K562 (cell line): Measurements from ENCODE around the gene ZFP69B. TPM values are rescaled to one million over a fixed set of nuclear protein-coding genes. Genes with fewer than 3 reads are reported as not detected.
A peak's percentile ranks its signal among the peaks of the same experiment; 100 is the strongest.

ENCODE experiments used
- AFF4 ChIP-seq: sonication (generic); formaldehyde crosslinking; IDR thresholded peaks from 2 replicates; pipeline ENCODE4 v1.8.0; 2023; ENCODE audit warnings: mild to moderate bottlenecking, missing genetic modification reagents
- ARID1B ChIP-seq: fragments of 450-650 bp; IDR thresholded peaks from 2 replicates; pipeline ENCODE4 v1.6.1; 2016; ENCODE audit warnings: antibody characterized with exemption, mild to moderate bottlenecking, inconsistent platforms
- CBX2 ChIP-seq: fragments of 200-600 bp; sonication (generic); IDR thresholded peaks from one replicate; pipeline ENCODE4 v1.6.1; 2012; ENCODE audit warnings: mild to moderate bottlenecking, low read length, inconsistent platforms; ENCODE audit not compliant: insufficient read depth, poor library complexity, severe bottlenecking
- CEBPB ChIP-seq: fragments of 450-650 bp; IDR thresholded peaks from 2 replicates; pipeline ENCODE4 v1.6.1; 2016; ENCODE audit warnings: missing genetic modification characterization, missing compliant biosample characterization
- FOXM1 ChIP-seq, 2 experiments: fragments of 450-650 bp in 1 of 2; sonication (generic) in 1 of 2; formaldehyde crosslinking in 1 of 2; IDR thresholded peaks; 2 replicates each; pipeline versions ENCODE4 v1.6.1 to v1.9.0; 2017 to 2022; ENCODE audit warnings: low read depth in 2 of 2, mild to moderate bottlenecking in 2 of 2, missing genetic modification reagents in 1 of 2, moderate library complexity in 1 of 2
- JUNB ChIP-seq: fragments of 450-650 bp; formaldehyde crosslinking; conservative IDR thresholded peaks from 2 replicates; pipeline ENCODE4 v1.4.0; 2020; ENCODE audit warnings: mild to moderate bottlenecking
- MAFK ChIP-seq: IDR thresholded peaks from 2 replicates; pipeline ENCODE4 v1.6.1; 2011; ENCODE audit warnings: low read length, improper control_type of control experiment
- NFRKB ChIP-seq: fragments of 450-650 bp; IDR thresholded peaks from 2 replicates; pipeline ENCODE4 v1.6.1; 2016; ENCODE audit warnings: low read depth
- SMARCE1 ChIP-seq: fragments of 450-650 bp; IDR thresholded peaks from 2 replicates; pipeline ENCODE4 v1.7.1; 2016; ENCODE audit warnings: mild to moderate bottlenecking
- TCF15 ChIP-seq: fragments of 250-450 bp; sonication (Bioruptor Pico); IDR thresholded peaks from 2 replicates; pipeline ENCODE4 v1.8.0; 2022; ENCODE audit warnings: moderate library complexity, mild to moderate bottlenecking, inconsistent platforms
- ZBTB49 ChIP-seq: sonication (generic); formaldehyde crosslinking; IDR thresholded peaks from 2 replicates; pipeline ENCODE4 v1.8.0; 2022; ENCODE audit warnings: missing genetic modification reagents, mild to moderate bottlenecking, borderline replicate concordance
- ZNF197 ChIP-seq: fragments of 200-800 bp; sonication (Bioruptor generic); IDR thresholded peaks from 2 replicates; pipeline ENCODE4 v1.6.1; 2016; ENCODE audit warnings: low read depth, missing genetic modification characterization, missing compliant biosample characterization
- ZNF354B ChIP-seq: fragments of 250-450 bp; sonication (Bioruptor Pico); IDR thresholded peaks from 2 replicates; pipeline ENCODE4 v1.4.0; 2020
- polyA plus RNA-seq, 8 experiments: library from polyadenylated mRNA; depleted of rRNA in 4 of 8; stranded (reverse) in 5 of 8; unstranded in 3 of 8; fragments of >200 nt; fragmentation: Nextera tagmentation in 2 of 8; fragmentation: Illumina TruSeq in 1 of 8; extraction: Ambion mirVana in 2 of 8; extraction: Trizol in 1 of 8; gene quantifications; 2 replicates each; pipeline versions ENCODE4 v1.2.1 to v1.2.3, GENCODE V29; 2011 to 2014; ENCODE audit warnings: inconsistent platforms in 1 of 8, missing spikeins in 1 of 8
- total RNA-seq, 7 experiments: library from RNA; depleted of rRNA in 6 of 7; stranded (reverse); fragments of >200 nt in 6 of 7; fragmentation: Illumina TruSeq in 2 of 7; extraction: Trizol in 2 of 7; gene quantifications; 2 replicates each; pipeline versions ENCODE4 v1.2.1 to v1.2.3, GENCODE V29; 2011 to 2021; ENCODE audit warnings: low replicate concordance in 1 of 7
- TF ChIP-seq, protein P1 (sequence below): sonication (generic); formaldehyde crosslinking; IDR thresholded peaks from 2 replicates; pipeline ENCODE4 v1.8.1; 2023; ENCODE audit warnings: mild to moderate bottlenecking, missing genetic modification reagents
- TF ChIP-seq, protein P2 (sequence below), 3 experiments: fragments of 200-800 bp in 1 of 3; sonication (Bioruptor generic) in 1 of 3; sonication (generic) in 1 of 3; formaldehyde crosslinking in 1 of 3; IDR thresholded peaks; 2 replicates each; pipeline versions ENCODE4 v1.6.1 to v1.8.0; 2016 to 2022; ENCODE audit warnings: mild to moderate bottlenecking in 2 of 3, missing compliant biosample characterization in 2 of 3, missing genetic modification characterization in 2 of 3, missing genetic modification reagents in 1 of 3

The ZFP69B gene
- total and polyA plus RNA-seq, 9 of the 15 experiments (the other 6 are each of a cell fraction or from before 2014, with no cell fraction given): 1.6 to 10.3 (median 8.4) TPM

- TF ChIP-seq, protein P1, sequence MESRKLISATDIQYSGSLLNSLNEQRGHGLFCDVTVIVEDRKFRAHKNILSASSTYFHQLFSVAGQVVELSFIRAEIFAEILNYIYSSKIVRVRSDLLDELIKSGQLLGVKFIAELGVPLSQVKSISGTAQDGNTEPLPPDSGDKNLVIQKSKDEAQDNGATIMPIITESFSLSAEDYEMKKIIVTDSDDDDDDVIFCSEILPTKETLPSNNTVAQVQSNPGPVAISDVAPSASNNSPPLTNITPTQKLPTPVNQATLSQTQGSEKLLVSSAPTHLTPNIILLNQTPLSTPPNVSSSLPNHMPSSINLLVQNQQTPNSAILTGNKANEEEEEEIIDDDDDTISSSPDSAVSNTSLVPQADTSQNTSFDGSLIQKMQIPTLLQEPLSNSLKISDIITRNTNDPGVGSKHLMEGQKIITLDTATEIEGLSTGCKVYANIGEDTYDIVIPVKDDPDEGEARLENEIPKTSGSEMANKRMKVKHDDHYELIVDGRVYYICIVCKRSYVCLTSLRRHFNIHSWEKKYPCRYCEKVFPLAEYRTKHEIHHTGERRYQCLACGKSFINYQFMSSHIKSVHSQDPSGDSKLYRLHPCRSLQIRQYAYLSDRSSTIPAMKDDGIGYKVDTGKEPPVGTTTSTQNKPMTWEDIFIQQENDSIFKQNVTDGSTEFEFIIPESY (CRISPR knock-in tag): no peak
- TF ChIP-seq TCF15 (CRISPR knock-in tag) (no peak), AFF4 (CRISPR knock-in tag) (0 out of 2 replicates have a peak, but pooled peaks have one; percentile 41), CEBPB (peak; percentile 96), CBX2 (no peak), ZNF354B (no peak), MAFK (no peak), ZNF197 (CRISPR knock-in tag) (no peak), JUNB (CRISPR knock-in tag) (no peak), ARID1B (peak; percentile 79), SMARCE1 (peak; percentile 81; the same call in 1 of the 2 replicates), NFRKB (peak; percentile 65), FOXM1 (IDR thresholded peaks at IDR 0.05; ENCODE audit: low read depth) (no peak), FOXM1 (CRISPR knock-in tag; IDR thresholded peaks at IDR 0.05; ENCODE audit: low read depth) (no peak), ZBTB49 (CRISPR knock-in tag) (no peak)
- TF ChIP-seq, protein P2, sequence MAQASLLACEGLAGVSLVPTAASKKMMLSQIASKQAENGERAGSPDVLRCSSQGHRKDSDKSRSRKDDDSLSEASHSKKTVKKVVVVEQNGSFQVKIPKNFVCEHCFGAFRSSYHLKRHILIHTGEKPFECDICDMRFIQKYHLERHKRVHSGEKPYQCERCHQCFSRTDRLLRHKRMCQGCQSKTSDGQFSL (CRISPR knock-in tag; IDR thresholded peaks at IDR 0.05): no peak
- TF ChIP-seq, protein P2 (tag; IDR thresholded peaks at IDR 0.05): no peak
These were observed 390 bp downstream of the ZFP69B start (continued) for GRCh38 chr1:40450495-40451237.
